HCT116 (cell line): ENCODE results near the gene TIMM17B. TPM values are rescaled to one million over a fixed set of nuclear protein-coding genes. Genes with fewer than 3 reads are reported as not detected.

Experiments used
- ATAC-seq: fragments of 200-7000 bp; cut with Tn5 transposase; 2 replicates; pipeline ENCODE4 v1.9.1; 2020; ENCODE audit warnings: mild to moderate bottlenecking, moderate library complexity
- BruUV-seq: library from RNA; stranded (reverse); fragments of 400-500 nt; replicated peaks from 2 replicates; lab custom pipeline; 2021; lab: Mats Ljungman, UMichigan
- CTCF ChIA-PET: fragments of 300-600 bp; sonication (Branson Sonifier 250); formaldehyde crosslinking; loops from one replicate; lab custom pipeline; 2021; ENCODE audit warnings: antibody characterized with exemption; lab: Charles Lee
- POLR2A ChIA-PET: fragments of 300-600, 350-600 bp; sonication (Branson Sonifier 250); formaldehyde crosslinking; loops from one replicate; lab custom pipeline; 2021; ENCODE audit warnings: antibody characterized with exemption; lab: Charles Lee
- RAD21 ChIA-PET, 2 experiments: fragments of 300-600 bp; sonication (Branson Sonifier 250); formaldehyde crosslinking; loops; one replicate each; lab custom pipeline; 2023; ENCODE audit warnings: low total read pairs in 2 of 2; ENCODE audit not compliant: uncharacterized antibody in 2 of 2, unreplicated experiment in 2 of 2, low non-redundant PET in 1 of 2; lab: Charles Lee
- DNase-seq: peaks from one replicate; pipeline ENCODE4 v3.0.0-alpha.2; 2010; ENCODE audit warnings: low read depth, low spot score
- H2AFZ ChIP-seq: fragments of 200-600 bp; shearing (Covaris generic), sonication (generic); 2 replicates; pipeline ENCODE4 v1.6.1; 2017; ENCODE audit warnings: low read depth, mixed run types, mixed read lengths, antibody characterized with exemption, low read length; ENCODE audit not compliant: poor library complexity, severe bottlenecking
- H3K27ac ChIP-seq: 2 replicates; pipeline ENCODE4 v1.5.1; 2012; ENCODE audit warnings: low read depth, low read length
- H3K27me3 ChIP-seq: fragments of 200-600 bp; sonication (generic); 2 replicates; pipeline ENCODE4 v1.6.1; 2016; ENCODE audit warnings: mixed run types, low read length, mixed read lengths; ENCODE audit not compliant: insufficient read depth
- H3K36me3 ChIP-seq, 2 experiments: fragments of 200-500 bp in 1 of 2; fragments of 200-600 bp in 1 of 2; sonication (Bioruptor generic) in 1 of 2; sonication (generic) in 1 of 2; 2 replicates each; pipeline versions ENCODE4 v1.5.1 to v1.6.1; 2014 to 2016; ENCODE audit warnings: low read length in 2 of 2, inconsistent platforms in 1 of 2, mixed read lengths in 1 of 2, mixed run types in 1 of 2; ENCODE audit not compliant: insufficient read depth in 2 of 2, control insufficient read depth in 1 of 2
- H3K4me1 ChIP-seq, 2 experiments: fragments of 200-600 bp in 1 of 2; sonication (generic) in 1 of 2; 2 replicates each; pipeline versions ENCODE4 v1.5.1 to v1.6.1; 2012 to 2017; ENCODE audit warnings: low read length in 2 of 2, inconsistent platforms in 1 of 2, mild to moderate bottlenecking in 1 of 2, mixed read lengths in 1 of 2, mixed run types in 1 of 2, moderate library complexity in 1 of 2; ENCODE audit not compliant: insufficient read depth in 2 of 2, control insufficient read depth in 1 of 2
- H3K4me2 ChIP-seq: fragments of 200-600 bp; sonication (generic); 2 replicates; pipeline ENCODE4 v1.6.1; 2017; ENCODE audit warnings: mixed run types, low read length, mixed read lengths
- H3K4me3 ChIP-seq, 2 experiments: fragments of 200-600 bp in 1 of 2; sonication (generic) in 1 of 2; replicated peaks in 1 of 2; 2 replicates each; pipeline ENCODE4 v1.5.1; 2011 to 2016; ENCODE audit warnings: low read length in 2 of 2, control low read depth in 1 of 2, low read depth in 1 of 2, mild to moderate bottlenecking in 1 of 2, mixed read lengths in 1 of 2, mixed run types in 1 of 2
- H3K79me2 ChIP-seq: fragments of 200-600 bp; sonication (generic); 2 replicates; pipeline ENCODE4 v1.6.1; 2017; ENCODE audit warnings: mild to moderate bottlenecking, mixed run types, low read length, moderate library complexity, mixed read lengths; ENCODE audit not compliant: insufficient read depth
- H3K9ac ChIP-seq: fragments of 200-600 bp; sonication (generic); 2 replicates; pipeline ENCODE4 v1.6.1; 2016; ENCODE audit warnings: low read length, mixed read lengths
- H3K9me2 ChIP-seq: fragments of 200-600 bp; sonication (generic), shearing (Covaris generic); 2 replicates; pipeline ENCODE4 v1.6.1; 2017; ENCODE audit warnings: mixed run types, mild to moderate bottlenecking, moderate library complexity; ENCODE audit not compliant: insufficient read depth
- H3K9me3 ChIP-seq, 2 experiments: fragments of 200-500 bp in 1 of 2; fragments of 200-600 bp in 1 of 2; sonication (Bioruptor generic) in 1 of 2; sonication (generic) in 1 of 2; 2 replicates each; pipeline ENCODE4 v1.6.1; 2014 to 2017; ENCODE audit warnings: low read length in 2 of 2, mixed read lengths in 2 of 2, inconsistent platforms in 1 of 2, low read depth in 1 of 2, mild to moderate bottlenecking in 1 of 2, mixed run types in 1 of 2, moderate library complexity in 1 of 2; ENCODE audit not compliant: control insufficient read depth in 1 of 2, insufficient read depth in 1 of 2
- H4K20me1 ChIP-seq: fragments of 200-600 bp; sonication (generic), shearing (Covaris generic); 2 replicates; pipeline ENCODE4 v1.6.1; 2017; ENCODE audit warnings: mixed run types, mild to moderate bottlenecking, moderate library complexity; ENCODE audit not compliant: insufficient read depth
- CTCF ChIP-seq, 3 experiments: fragments of 200-600 bp in 1 of 3; sonication (generic) in 1 of 3; IDR thresholded peaks in 2 of 3; conservative IDR thresholded peaks in 1 of 3; 2 replicates each; pipeline ENCODE4 v1.5.1; 2012 to 2017; ENCODE audit warnings: low read depth in 2 of 3, low read length in 2 of 3, antibody characterized with exemption in 1 of 3, borderline replicate concordance in 1 of 3, control low read depth in 1 of 3, mild to moderate bottlenecking in 1 of 3, mixed read lengths in 1 of 3, mixed run types in 1 of 3, moderate library complexity in 1 of 3; ENCODE audit not compliant: insufficient read depth in 1 of 3
- EGR1 ChIP-seq: IDR thresholded peaks from 2 replicates; pipeline ENCODE4 v1.6.1; 2012; ENCODE audit warnings: low read depth
- EZH2phosphoT487 ChIP-seq: fragments of 200-600 bp; IDR thresholded peaks from 2 replicates; pipeline ENCODE4 v1.6.1; 2018; ENCODE audit warnings: antibody characterized with exemption, borderline replicate concordance
- FOSL1 ChIP-seq: IDR thresholded peaks from 2 replicates; pipeline ENCODE4 v1.6.1; 2012; ENCODE audit warnings: low read depth
- JUND ChIP-seq: IDR thresholded peaks from 2 replicates; pipeline ENCODE4 v1.6.1; 2012
- POLR2A ChIP-seq: IDR thresholded peaks from 2 replicates; pipeline ENCODE4 v1.7.0; 2011; ENCODE audit warnings: borderline replicate concordance; ENCODE audit not compliant: insufficient read depth, insufficient read length; ENCODE audit errors: extremely low read depth
- POLR2AphosphoS5 ChIP-seq: IDR thresholded peaks from 2 replicates; pipeline ENCODE4 v1.6.1; 2011; ENCODE audit warnings: mild to moderate bottlenecking, low read depth, low read length, moderate library complexity
- RAD21 ChIP-seq: IDR thresholded peaks from 2 replicates; pipeline ENCODE4 v1.6.1; 2012; ENCODE audit warnings: low read depth, mild to moderate bottlenecking
- SIN3A ChIP-seq: IDR thresholded peaks from 2 replicates; pipeline ENCODE4 v1.6.1; 2012; ENCODE audit warnings: low read depth
- SRF ChIP-seq: IDR thresholded peaks from 2 replicates; pipeline ENCODE4 v1.6.1; 2012; ENCODE audit warnings: low read depth
- TCF7L2 ChIP-seq: IDR thresholded peaks from 2 replicates; pipeline ENCODE4 v1.7.0; 2011; ENCODE audit warnings: borderline replicate concordance, inconsistent platforms; ENCODE audit not compliant: insufficient read depth, insufficient read length; ENCODE audit errors: extremely low read depth
- YY1 ChIP-seq: IDR thresholded peaks from 2 replicates; pipeline ENCODE4 v1.6.1; 2011; ENCODE audit warnings: low read length, low read depth, moderate library complexity, mild to moderate bottlenecking; ENCODE audit not compliant: insufficient replicate concordance; ENCODE audit errors: extremely low read depth
- ZBTB33 ChIP-seq: IDR thresholded peaks from 2 replicates; pipeline ENCODE4 v1.6.1; 2011; ENCODE audit warnings: mild to moderate bottlenecking, low read length, moderate library complexity; ENCODE audit not compliant: insufficient replicate concordance; ENCODE audit errors: extremely low read depth
- ZFX ChIP-seq: fragments of 450-650 bp; IDR thresholded peaks from 2 replicates; pipeline ENCODE4 v1.6.1; 2017
- ZNF274 ChIP-seq: fragments of 200-500 bp; sonication (Bioruptor generic); IDR thresholded peaks from 2 replicates; pipeline ENCODE4 v1.6.1; 2014; ENCODE audit warnings: mild to moderate bottlenecking, low read depth, low read length, inconsistent platforms
- intact Hi-C: fragments of 100-400 bp; cut with micrococcal nuclease; formaldehyde crosslinking; loops from 2 replicates; pipeline ENCODE4 v1.10.0; 2022
- total RNA-seq: library from RNA; stranded (reverse); gene quantifications from one replicate; pipeline ENCODE4 v1.2.1, GENCODE V29; 2021; ENCODE audit not compliant: unreplicated experiment
- TF ChIP-seq, protein P1 (sequence below): IDR thresholded peaks from 2 replicates; pipeline ENCODE4 v1.6.1; 2012; ENCODE audit warnings: low read depth
- TF ChIP-seq, protein P2 (sequence below): IDR thresholded peaks from 2 replicates; pipeline ENCODE4 v1.6.1; 2012

Gene TIMM17B
- total RNA-seq, 1 experiment from 2014 or later = 41.7 TPM

GRCh38 chrX:48905090-48905790 is 7.7 kb upstream of the TIMM17B start:
- Histone ChIP-seq H2AFZ (no peak overlapping the region), H3K36me3 (no peaks in the 10 kb centered on the region; a peak in 2 of 4 replicates), H3K27me3 (no peaks in the 10 kb centered on the region), H3K4me3 (no peak overlapping the region), H3K27ac (no peak overlapping the region), H3K4me2 (no peak overlapping the region)
- POLR2A ChIA-PET = no interaction called here
- ATAC-seq = no peak
- RAD21 ChIA-PET = no interaction called here
- TF ChIP-seq EGR1 = no peak
- TF ChIP-seq TCF7L2 = no peak
- no peak for TF ChIP-seq RAD21
- TF ChIP-seq, protein P1, sequence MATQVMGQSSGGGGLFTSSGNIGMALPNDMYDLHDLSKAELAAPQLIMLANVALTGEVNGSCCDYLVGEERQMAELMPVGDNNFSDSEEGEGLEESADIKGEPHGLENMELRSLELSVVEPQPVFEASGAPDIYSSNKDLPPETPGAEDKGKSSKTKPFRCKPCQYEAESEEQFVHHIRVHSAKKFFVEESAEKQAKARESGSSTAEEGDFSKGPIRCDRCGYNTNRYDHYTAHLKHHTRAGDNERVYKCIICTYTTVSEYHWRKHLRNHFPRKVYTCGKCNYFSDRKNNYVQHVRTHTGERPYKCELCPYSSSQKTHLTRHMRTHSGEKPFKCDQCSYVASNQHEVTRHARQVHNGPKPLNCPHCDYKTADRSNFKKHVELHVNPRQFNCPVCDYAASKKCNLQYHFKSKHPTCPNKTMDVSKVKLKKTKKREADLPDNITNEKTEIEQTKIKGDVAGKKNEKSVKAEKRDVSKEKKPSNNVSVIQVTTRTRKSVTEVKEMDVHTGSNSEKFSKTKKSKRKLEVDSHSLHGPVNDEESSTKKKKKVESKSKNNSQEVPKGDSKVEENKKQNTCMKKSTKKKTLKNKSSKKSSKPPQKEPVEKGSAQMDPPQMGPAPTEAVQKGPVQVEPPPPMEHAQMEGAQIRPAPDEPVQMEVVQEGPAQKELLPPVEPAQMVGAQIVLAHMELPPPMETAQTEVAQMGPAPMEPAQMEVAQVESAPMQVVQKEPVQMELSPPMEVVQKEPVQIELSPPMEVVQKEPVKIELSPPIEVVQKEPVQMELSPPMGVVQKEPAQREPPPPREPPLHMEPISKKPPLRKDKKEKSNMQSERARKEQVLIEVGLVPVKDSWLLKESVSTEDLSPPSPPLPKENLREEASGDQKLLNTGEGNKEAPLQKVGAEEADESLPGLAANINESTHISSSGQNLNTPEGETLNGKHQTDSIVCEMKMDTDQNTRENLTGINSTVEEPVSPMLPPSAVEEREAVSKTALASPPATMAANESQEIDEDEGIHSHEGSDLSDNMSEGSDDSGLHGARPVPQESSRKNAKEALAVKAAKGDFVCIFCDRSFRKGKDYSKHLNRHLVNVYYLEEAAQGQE = no peak
- no peak for TF ChIP-seq JUND
- no peak for TF ChIP-seq FOSL1
- no peak for TF ChIP-seq ZFX
- TF ChIP-seq, protein P2, sequence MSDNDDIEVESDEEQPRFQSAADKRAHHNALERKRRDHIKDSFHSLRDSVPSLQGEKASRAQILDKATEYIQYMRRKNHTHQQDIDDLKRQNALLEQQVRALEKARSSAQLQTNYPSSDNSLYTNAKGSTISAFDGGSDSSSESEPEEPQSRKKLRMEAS = no peak
- no peak for TF ChIP-seq YY1
- TF ChIP-seq SRF = no peak
- no peak for TF ChIP-seq ZNF274
- TF ChIP-seq POLR2AphosphoS5 = no peak
- TF ChIP-seq EZH2phosphoT487 = no peak
- TF ChIP-seq POLR2A = no peak
- no peak for TF ChIP-seq ZBTB33
- TF ChIP-seq SIN3A = no peak
- no peak for TF ChIP-seq CTCF (IDR thresholded peaks at IDR 0.05 in 2 of 3, conservative IDR thresholded peaks at IDR 0.05 in 1 of 3; ENCODE audit: borderline replicate concordance in 1 of 3, insufficient read depth in 1 of 3, low read depth in 2 of 3, low read length in 2 of 3)
- TF ChIP-seq, all 23 proteins: peak for 0
- Histone ChIP-seq H4K20me1 (no peaks in the 10 kb centered on the region), H3K9me3 (no peaks in the 10 kb centered on the region), H3K9ac (no peak overlapping the region), H3K4me1 (peaks cover 0 to 1% of the 10 kb centered on the region in 2 experiments; a peak in 1 of 4 replicates), H3K9me2 (no peaks in the 10 kb centered on the region), H3K79me2 (peaks cover 22% of the 10 kb centered on the region)
- no TSS peak for BruUV-seq
- CTCF ChIA-PET = no interaction called here
- intact Hi-C loops = no loop called here
- no peak for DNase-seq
